GM10266 (cell line): ENCODE data around the gene SDS.

Experiments
- DNase-seq: peaks from one replicate; pipeline ENCODE4 v3.0.0; 2012; ENCODE audit errors: extremely low spot score
- CTCF ChIP-seq: IDR thresholded peaks from 2 replicates; pipeline ENCODE4 v1.5.1; 2012; ENCODE audit warnings: mild to moderate bottlenecking, low read depth; ENCODE audit not compliant: control insufficient read depth, insufficient read depth; ENCODE audit errors: missing control alignments

SDS gene

GRCh38 chr12:113403435-113404415 lies at the start of gene SDS:
TSS of gene SDS (minus strand) at chr12:113403887. CDS start at chr12:113399708, 4,179 bp downstream.
- DNase-seq = peak; percentile 20
- no peak for TF ChIP-seq CTCF

GRCh38 chr12:113453330-113453729 lies 49.6 kb upstream of the SDS start:
- DNase-seq = no peak
- no peak for TF ChIP-seq CTCF

GRCh38 chr12:113452458-113452857 lies 48.8 kb upstream of the SDS start:
- TF ChIP-seq CTCF = no peak
- DNase-seq = no peak

GRCh38 chr12:113449839-113450238 lies 46.2 kb upstream of the SDS start:
- DNase-seq = no peak

GRCh38 chr12:113449299-113449698 lies 45.6 kb upstream of the SDS start:
- no peak for DNase-seq
- no peak for TF ChIP-seq CTCF

More at GRCh38 chr12:113449839-113450238, 46.2 kb upstream of the SDS start:
- TF ChIP-seq CTCF = no peak

GRCh38 chr12:113448873-113449272 lies 45.2 kb upstream of the SDS start:
- DNase-seq = no peak
- no peak for TF ChIP-seq CTCF
